Upper lobe of left lung (tissue), 4 donors: Measurements from ENCODE around the gene ADO.

ENCODE experiments used
- CTCF ChIP-seq, 6 experiments: fragments of 450-650 bp in 4 of 6; fragments of 200-600 bp in 2 of 6; sonication (generic) in 2 of 6; IDR thresholded peaks; one replicate each; pipeline ENCODE4 v1.5.1; 2016 to 2019; ENCODE audit warnings: antibody characterized with exemption in 6 of 6
- EP300 ChIP-seq, 4 donors: sonication (generic); formaldehyde crosslinking; IDR thresholded peaks; one replicate each; pipeline ENCODE4 v1.5.1; 2017; ENCODE audit warnings: antibody characterized with exemption in 4 of 4, control low read depth in 2 of 4
- POLR2A ChIP-seq, 4 donors: fragments of 450-650 bp; IDR thresholded peaks; one replicate each; pipeline ENCODE4 v1.5.1; 2016 to 2017; ENCODE audit warnings: antibody characterized with exemption in 4 of 4, mild to moderate bottlenecking in 2 of 4
- POLR2AphosphoS5 ChIP-seq, 2 donors: sonication (generic); formaldehyde crosslinking; IDR thresholded peaks; one replicate each; pipeline ENCODE4 v1.5.1; 2017; ENCODE audit warnings: antibody characterized with exemption in 2 of 2

GRCh38 chr10:62765726-62766125 is 38.8 kb upstream of the ADO start:
- TF ChIP-seq POLR2A (IDR thresholded peaks at IDR 0.05) (no peak), CTCF (IDR thresholded peaks at IDR 0.05) (no peak), POLR2AphosphoS5 (IDR thresholded peaks at IDR 0.05) (no peak), EP300 (IDR thresholded peaks at IDR 0.05) (no peak)
